Gastrocnemius medialis (tissue), 4 donors: ENCODE results near the gene MAD1L1. TPM values are rescaled to one million over a fixed set of nuclear protein-coding genes. Genes with fewer than 3 reads are reported as not detected.

ENCODE experiments used
- ATAC-seq, 2 donors: fragments of 150-250 bp; one replicate each; pipeline ENCODE4 v1.9.1; 2016
- DNase-seq, 2 donors: peaks; one replicate each; pipeline ENCODE4 v3.0.0-alpha.2; 2019
- H3K27ac ChIP-seq, 4 donors: fragments of 200-600 bp; sonication (generic); 1 replicate in 1 of 4; 2 replicates in 3 of 4; pipeline ENCODE4 v1.5.1; 2016 to 2018; ENCODE audit warnings: mild to moderate bottlenecking in 2 of 4, moderate library complexity in 1 of 4
- H3K27me3 ChIP-seq, 3 donors: fragments of 200-600 bp; sonication (generic) in 2 of 3; 1 replicate in 1 of 3; 2 replicates in 2 of 3; pipeline versions ENCODE4 v1.5.1 to v1.6.0; 2016 to 2019; ENCODE audit warnings: mild to moderate bottlenecking in 1 of 3, moderate library complexity in 1 of 3
- H3K36me3 ChIP-seq, 2 donors: fragments of 200-600 bp; sonication (generic) in 1 of 2; one replicate each; pipeline ENCODE4 v1.5.1; 2017 to 2018
- H3K4me1 ChIP-seq, 2 donors: fragments of 200-600 bp; sonication (generic) in 1 of 2; one replicate each; pipeline ENCODE4 v1.5.1; 2016 to 2017; ENCODE audit warnings: mild to moderate bottlenecking in 2 of 2
- H3K4me3 ChIP-seq, 4 donors: fragments of 200-600 bp; sonication (generic) in 3 of 4; 1 replicate in 1 of 4; 2 replicates in 3 of 4; pipeline ENCODE4 v1.5.1; 2016 to 2019; ENCODE audit warnings: mild to moderate bottlenecking in 2 of 4
- H3K9me3 ChIP-seq, 3 donors: fragments of 200-600 bp; sonication (generic) in 2 of 3; 1 replicate in 1 of 3; 2 replicates in 2 of 3; pipeline ENCODE4 v1.5.1; 2016 to 2019
- POLR2A ChIP-seq, 2 donors: fragments of 450-650 bp; IDR thresholded peaks; one replicate each; pipeline ENCODE4 v1.6.1; 2017; ENCODE audit warnings: antibody characterized with exemption in 2 of 2, mild to moderate bottlenecking in 2 of 2, moderate library complexity in 2 of 2
- in situ Hi-C, 4 donors: fragments of 200-750 bp; cut with MboI; loops; one replicate each; pipeline versions ENCODE4 v1.15.0 to v1.8.0; 2017; ENCODE audit warnings: low sequenced_read_pairs in 4 of 4
- intact Hi-C: fragments of 100-400 bp; cut with DNase I; formaldehyde crosslinking; loops from one replicate; pipeline ENCODE4 v1.15.1; 2023; ENCODE audit warnings: low total_unique reads
- total RNA-seq, 4 donors: library from RNA; depleted of rRNA; stranded (reverse); fragments of >200 nt; gene quantifications; one replicate each; pipeline versions ENCODE4 v1.1.0 to v1.2.3, GENCODE V29; 2016
- TF ChIP-seq, protein P1 (sequence below), 5 experiments: fragments of 450-650 bp in 3 of 5; fragments of 200-600 bp in 2 of 5; sonication (generic) in 2 of 5; IDR thresholded peaks in 4 of 5; conservative IDR thresholded peaks in 1 of 5; 1 replicate in 4 of 5; 2 replicates in 1 of 5; pipeline ENCODE4 v1.5.1; 2016 to 2019; ENCODE audit warnings: antibody characterized with exemption in 5 of 5, mild to moderate bottlenecking in 3 of 5, moderate library complexity in 3 of 5

MAD1L1 gene
- total RNA-seq, 4 donors from 2014 or later, result 19.7 to 32.4 (median 22.7) TPM

DNA sequence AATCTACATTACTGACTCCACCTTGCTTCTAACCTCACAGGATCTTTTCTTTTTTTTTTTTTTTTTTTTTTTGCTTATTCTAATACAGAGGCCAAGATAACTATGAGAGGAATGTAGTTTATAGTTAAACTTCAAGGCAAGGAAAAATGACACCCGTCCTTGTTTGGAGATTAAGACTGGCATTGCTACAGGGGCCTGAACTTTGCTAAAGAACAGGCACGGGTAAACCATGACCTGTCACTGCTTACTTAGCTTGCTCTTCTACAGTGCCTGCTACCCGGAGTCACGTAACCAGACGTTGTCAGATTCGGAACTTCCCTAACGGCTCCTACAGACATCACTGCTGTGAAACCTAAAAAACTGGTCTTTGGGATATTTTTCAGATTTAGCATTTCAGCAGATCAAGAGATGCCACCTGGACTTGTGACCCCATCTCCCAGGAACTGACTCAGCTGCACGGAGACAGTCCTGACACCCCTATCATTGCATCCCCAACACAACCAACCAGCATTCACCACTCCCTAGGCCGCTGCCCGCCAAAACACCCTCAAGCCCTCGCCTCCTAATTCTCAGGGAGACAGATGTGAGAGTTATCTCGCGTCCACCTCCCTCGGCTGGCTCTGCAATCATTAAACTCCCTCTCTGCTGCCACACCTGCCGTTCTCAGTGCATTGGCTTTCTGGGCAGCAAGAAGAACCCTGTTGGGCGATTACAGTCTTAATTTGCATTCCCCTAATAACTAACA is 27.5 kb downstream of the MAD1L1 start:
- no peaks in the 10 kb centered on the region for H3K9me3 ChIP-seq
- H3K27me3 ChIP-seq, result no peaks in the 10 kb centered on the region
- in situ Hi-C loops, result loop anchor here in 2 of 4 donors (25.0 kb wide), 2 partner anchors 543 to 618 kb away; partner anchors contain the start of gene ELFN1 (in 1 of the 2)
- H3K36me3 ChIP-seq, result no peaks in the 10 kb centered on the region
- H3K4me1 ChIP-seq, result peaks cover 0 to 7% of the 10 kb centered on the region in 2 donors
- H3K4me3 ChIP-seq, result no peak overlapping the region
- intact Hi-C loops, result no loop called here
- no peak for TF ChIP-seq POLR2A (IDR thresholded peaks at IDR 0.05)
- TF ChIP-seq, protein P1, sequence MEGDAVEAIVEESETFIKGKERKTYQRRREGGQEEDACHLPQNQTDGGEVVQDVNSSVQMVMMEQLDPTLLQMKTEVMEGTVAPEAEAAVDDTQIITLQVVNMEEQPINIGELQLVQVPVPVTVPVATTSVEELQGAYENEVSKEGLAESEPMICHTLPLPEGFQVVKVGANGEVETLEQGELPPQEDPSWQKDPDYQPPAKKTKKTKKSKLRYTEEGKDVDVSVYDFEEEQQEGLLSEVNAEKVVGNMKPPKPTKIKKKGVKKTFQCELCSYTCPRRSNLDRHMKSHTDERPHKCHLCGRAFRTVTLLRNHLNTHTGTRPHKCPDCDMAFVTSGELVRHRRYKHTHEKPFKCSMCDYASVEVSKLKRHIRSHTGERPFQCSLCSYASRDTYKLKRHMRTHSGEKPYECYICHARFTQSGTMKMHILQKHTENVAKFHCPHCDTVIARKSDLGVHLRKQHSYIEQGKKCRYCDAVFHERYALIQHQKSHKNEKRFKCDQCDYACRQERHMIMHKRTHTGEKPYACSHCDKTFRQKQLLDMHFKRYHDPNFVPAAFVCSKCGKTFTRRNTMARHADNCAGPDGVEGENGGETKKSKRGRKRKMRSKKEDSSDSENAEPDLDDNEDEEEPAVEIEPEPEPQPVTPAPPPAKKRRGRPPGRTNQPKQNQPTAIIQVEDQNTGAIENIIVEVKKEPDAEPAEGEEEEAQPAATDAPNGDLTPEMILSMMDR (IDR thresholded peaks at IDR 0.05 in 4 of 5, conservative IDR thresholded peaks at IDR 0.05 in 1 of 5), result no peak
- ATAC-seq (no peak), DNase-seq (peak in 1 of 2 donors; percentile 4)
- no peak overlapping the region for H3K27ac ChIP-seq

DNA sequence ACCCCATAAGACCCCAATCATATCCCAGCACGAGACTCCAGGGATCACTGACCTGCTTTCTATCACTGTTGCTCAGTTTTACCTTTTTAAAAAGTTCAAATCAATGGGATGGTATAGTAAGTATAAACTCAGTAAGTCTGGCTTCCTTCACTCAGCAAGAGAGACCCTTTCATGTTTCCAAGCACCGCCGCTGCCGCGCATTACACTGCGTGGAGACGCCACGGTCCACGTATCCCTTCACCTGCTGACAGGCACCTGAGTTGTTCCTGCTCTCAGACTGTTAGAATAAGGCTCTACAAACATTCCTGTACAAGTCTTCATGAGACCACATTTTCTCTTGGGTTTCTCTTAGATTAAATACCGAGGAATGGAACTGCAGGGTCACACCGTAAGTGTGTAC is 28.3 kb downstream of the MAD1L1 start:
- intact Hi-C loops, result no loop called here
- in situ Hi-C loops, result loop anchor here in 2 of 4 donors (25.0 kb wide), 2 partner anchors 542 to 617 kb away; partner anchors contain the start of gene ELFN1 (in 1 of the 2)
- Histone ChIP-seq H3K36me3 (no peaks in the 10 kb centered on the region), H3K9me3 (no peaks in the 10 kb centered on the region), H3K27me3 (no peaks in the 10 kb centered on the region), H3K4me3 (no peak overlapping the region), H3K4me1 (peaks cover 0 to 5% of the 10 kb centered on the region in 2 donors), H3K27ac (no peak overlapping the region)
- ATAC-seq, result no peak
- no peak for TF ChIP-seq POLR2A (IDR thresholded peaks at IDR 0.05)
- TF ChIP-seq, protein P1 (IDR thresholded peaks at IDR 0.05 in 4 of 5, conservative IDR thresholded peaks at IDR 0.05 in 1 of 5), result no peak
- DNase-seq, result no peak

DNA sequence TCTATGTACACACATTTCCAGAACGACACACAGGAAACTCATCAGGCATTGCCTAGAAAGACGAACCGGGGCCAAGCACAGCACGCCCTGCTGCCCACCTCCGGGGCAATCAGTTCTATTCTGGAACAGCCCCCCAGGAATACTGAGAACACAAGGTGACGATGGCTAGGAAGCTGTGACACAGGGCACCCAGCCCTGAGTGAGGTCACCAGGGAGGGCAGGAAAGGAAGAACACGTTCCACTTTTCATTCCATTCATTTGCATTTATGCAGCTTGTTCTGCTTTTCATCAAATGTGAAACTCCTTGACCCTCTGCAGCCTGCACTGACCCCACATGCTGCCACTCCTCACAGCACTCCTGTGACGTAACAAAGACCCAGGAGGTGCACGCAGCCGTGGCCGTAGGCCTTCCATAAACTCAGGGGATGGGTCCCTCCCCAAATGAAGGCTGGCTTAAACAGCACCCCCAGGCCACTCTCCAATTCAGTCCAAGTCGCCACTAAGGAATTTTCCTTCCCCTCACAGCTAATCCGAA is 28.9 kb downstream of the MAD1L1 start:
- no peaks in the 10 kb centered on the region for H3K9me3 ChIP-seq
- intact Hi-C loops (no loop called here), in situ Hi-C loops (loop anchor here in 2 of 4 donors (25.0 kb wide), 2 partner anchors 542 to 617 kb away; partner anchors contain the start of gene ELFN1 (in 1 of the 2))
- H3K4me3 ChIP-seq, result no peak overlapping the region
- no peak overlapping the region for H3K27ac ChIP-seq
- no peaks in the 10 kb centered on the region for H3K36me3 ChIP-seq
- TF ChIP-seq, protein P1 (IDR thresholded peaks at IDR 0.05 in 4 of 5, conservative IDR thresholded peaks at IDR 0.05 in 1 of 5), result no peak
- no peak for TF ChIP-seq POLR2A (IDR thresholded peaks at IDR 0.05)
- no peak for ATAC-seq
- H3K27me3 ChIP-seq, result no peaks in the 10 kb centered on the region
- peak in 1 of 2 donors; percentile 4 for DNase-seq
- H3K4me1 ChIP-seq, result no peaks in the 10 kb centered on the region

DNA sequence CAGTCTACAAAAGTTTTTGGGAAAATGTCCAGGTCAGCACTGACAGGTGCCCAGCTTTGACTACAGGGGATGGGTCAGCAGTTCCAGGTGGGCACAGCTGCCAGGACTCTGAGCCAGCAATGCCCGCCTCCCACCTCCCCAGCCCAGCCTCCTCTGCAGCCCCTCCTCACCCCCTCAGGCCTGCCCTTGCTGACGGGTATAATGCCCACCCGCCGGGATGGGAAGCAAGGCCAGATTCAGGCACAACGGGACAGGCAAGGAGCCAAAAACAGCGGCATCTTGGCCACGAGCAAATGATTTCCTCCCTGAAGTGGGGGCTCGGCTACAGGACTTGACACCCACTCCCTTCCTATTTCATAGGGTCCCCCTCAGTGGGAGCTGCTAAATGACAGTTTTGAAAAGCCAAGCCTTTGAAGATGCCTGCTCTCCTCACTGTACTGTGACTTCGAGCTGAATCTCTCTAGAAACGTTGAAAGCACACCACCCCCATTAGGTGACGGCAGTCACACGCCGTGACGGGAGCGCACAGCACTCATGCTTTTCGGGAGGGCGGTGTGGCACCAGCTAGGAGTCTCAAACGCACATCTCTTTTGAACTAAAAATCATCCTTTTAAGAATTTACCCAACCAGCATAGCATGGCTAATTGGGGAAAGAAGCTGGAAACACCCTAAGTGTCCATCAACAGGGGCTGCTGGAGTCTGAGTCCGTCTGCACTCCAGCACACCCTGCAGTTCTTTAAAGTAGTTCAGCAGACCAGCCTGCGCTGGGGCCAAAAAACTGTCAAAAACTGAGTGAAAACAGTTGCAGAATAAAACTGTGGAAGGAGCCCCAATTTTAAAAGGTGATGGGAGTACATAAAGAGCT is 29.6 kb downstream of the MAD1L1 start:
- intact Hi-C loops, result no loop called here
- DNase-seq, result peak in 1 of 2 donors; percentile 6
- H3K27me3 ChIP-seq, result no peaks in the 10 kb centered on the region
- no peaks in the 10 kb centered on the region for H3K36me3 ChIP-seq
- no peaks in the 10 kb centered on the region for H3K4me1 ChIP-seq
- ATAC-seq, result no peak
- H3K9me3 ChIP-seq, result no peaks in the 10 kb centered on the region
- no peak overlapping the region for H3K4me3 ChIP-seq
- no peak for TF ChIP-seq POLR2A (IDR thresholded peaks at IDR 0.05)
- TF ChIP-seq, protein P1 (IDR thresholded peaks at IDR 0.05 in 4 of 5, conservative IDR thresholded peaks at IDR 0.05 in 1 of 5), result no peak
- in situ Hi-C loops, result loop anchor here in 2 of 4 donors (25.0 kb wide), 2 partner anchors 541 to 616 kb away; partner anchors contain the start of gene ELFN1 (in 1 of the 2)
- no peak overlapping the region for H3K27ac ChIP-seq
